C4-2B (cell line): ENCODE measurements around the gene ANKRD9.

Source experiments
- H3K27ac ChIP-seq: fragments of 450-650 bp; 2 replicates; pipeline ENCODE4 v1.5.1; 2017
- ZFX ChIP-seq: fragments of 450-650 bp; IDR thresholded peaks from 2 replicates; pipeline ENCODE4 v1.6.1; 2017
- TF ChIP-seq, protein P1 (sequence below): fragments of 450-650 bp; conservative IDR thresholded peaks from 2 replicates; pipeline ENCODE4 v1.5.1; 2017; ENCODE audit warnings: mild to moderate bottlenecking

The ANKRD9 gene

DNA sequence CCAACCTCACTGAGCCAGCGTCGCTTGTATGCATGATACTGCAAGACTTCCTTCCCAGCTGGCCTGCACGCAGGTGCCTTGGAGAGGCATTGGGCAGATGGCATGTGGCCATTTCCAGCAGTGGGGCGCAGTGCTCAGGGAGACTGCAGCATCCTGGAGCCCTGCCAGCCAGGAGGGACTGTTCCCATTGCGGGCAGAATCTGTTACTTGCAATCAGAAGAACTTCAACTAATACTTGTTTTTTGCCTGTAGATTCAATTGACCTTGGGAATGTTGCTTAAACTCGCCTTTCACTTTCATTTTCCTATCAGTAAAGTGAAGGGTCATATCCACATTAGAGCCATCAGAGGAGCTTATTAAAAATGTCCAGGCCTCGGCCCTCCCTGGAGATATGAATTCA, 29.8 kb downstream of the ANKRD9 start:
- TF ChIP-seq, protein P1, sequence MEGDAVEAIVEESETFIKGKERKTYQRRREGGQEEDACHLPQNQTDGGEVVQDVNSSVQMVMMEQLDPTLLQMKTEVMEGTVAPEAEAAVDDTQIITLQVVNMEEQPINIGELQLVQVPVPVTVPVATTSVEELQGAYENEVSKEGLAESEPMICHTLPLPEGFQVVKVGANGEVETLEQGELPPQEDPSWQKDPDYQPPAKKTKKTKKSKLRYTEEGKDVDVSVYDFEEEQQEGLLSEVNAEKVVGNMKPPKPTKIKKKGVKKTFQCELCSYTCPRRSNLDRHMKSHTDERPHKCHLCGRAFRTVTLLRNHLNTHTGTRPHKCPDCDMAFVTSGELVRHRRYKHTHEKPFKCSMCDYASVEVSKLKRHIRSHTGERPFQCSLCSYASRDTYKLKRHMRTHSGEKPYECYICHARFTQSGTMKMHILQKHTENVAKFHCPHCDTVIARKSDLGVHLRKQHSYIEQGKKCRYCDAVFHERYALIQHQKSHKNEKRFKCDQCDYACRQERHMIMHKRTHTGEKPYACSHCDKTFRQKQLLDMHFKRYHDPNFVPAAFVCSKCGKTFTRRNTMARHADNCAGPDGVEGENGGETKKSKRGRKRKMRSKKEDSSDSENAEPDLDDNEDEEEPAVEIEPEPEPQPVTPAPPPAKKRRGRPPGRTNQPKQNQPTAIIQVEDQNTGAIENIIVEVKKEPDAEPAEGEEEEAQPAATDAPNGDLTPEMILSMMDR = no peak
- no peak for TF ChIP-seq ZFX
- H3K27ac ChIP-seq = no peak overlapping the region

DNA sequence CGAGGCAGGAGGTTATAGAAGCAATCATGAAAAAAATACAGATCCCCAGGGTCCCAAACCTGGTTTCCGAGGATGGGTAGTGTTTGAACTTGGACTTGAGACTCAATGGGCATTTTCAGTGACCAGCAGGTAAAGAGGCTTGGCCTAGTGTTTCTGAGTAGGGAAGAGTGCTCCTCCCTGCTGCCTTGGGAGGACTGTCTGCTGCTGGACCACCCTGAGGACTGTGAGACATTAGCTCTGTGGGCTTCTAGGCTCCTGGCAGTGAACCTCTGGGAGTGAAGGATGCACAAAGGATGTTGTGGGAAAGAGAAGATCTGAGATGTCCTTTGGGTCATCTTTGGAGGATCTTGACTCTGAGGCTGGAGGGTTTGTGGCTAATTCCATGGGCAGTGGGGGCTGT, 30.5 kb downstream of the ANKRD9 start:
- TF ChIP-seq, protein P1 = no peak
- TF ChIP-seq ZFX = no peak

GRCh38 chr14:102474934-102475333, 34.6 kb downstream of the ANKRD9 start:
- TF ChIP-seq, protein P1 = no peak
- no peak for TF ChIP-seq ZFX
- H3K27ac ChIP-seq = no peak overlapping the region

More for the DNA sequence above, 30.5 kb downstream of the ANKRD9 start:
- no peak overlapping the region for H3K27ac ChIP-seq

GRCh38 chr14:102473559-102473958, 36.0 kb downstream of the ANKRD9 start:
- H3K27ac ChIP-seq = peak overlapping the region; percentile 59; the same call in 1 of the 2 replicates
- TF ChIP-seq, protein P1 = no peak
- TF ChIP-seq ZFX = no peak

DNA sequence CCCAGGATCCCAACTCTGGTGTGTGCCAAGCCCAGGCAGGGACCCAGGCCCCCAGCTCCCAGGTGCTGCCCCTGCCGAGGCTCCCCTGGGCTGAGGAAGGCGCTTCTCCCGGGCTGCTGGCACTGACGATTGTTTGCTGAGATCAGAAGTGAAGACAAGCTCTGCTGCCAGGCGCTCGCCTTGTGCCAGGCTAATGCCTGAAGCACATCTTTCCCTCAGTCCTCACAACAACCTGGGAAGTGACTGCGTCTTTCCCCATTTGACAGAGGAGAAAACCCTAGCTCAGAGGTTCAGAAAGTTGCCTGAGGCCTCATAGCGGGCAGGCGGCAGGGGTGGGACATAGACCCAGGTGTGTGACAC, 36.8 kb downstream of the ANKRD9 start:
- no peak for TF ChIP-seq ZFX
- TF ChIP-seq, protein P1 = no peak
- peak overlapping the region; percentile 59 for H3K27ac ChIP-seq

GRCh38 chr14:102471921-102472790, 37.4 kb downstream of the ANKRD9 start:
- TF ChIP-seq, protein P1 = no peak
- no peak for TF ChIP-seq ZFX
- peak overlapping the region; percentile 59 for H3K27ac ChIP-seq

- no peak overlapping the region for H3K27ac ChIP-seq
- TF ChIP-seq ZFX = no peak
- TF ChIP-seq, protein P1 = no peak
These were observed 40.3 kb downstream of the ANKRD9 start for GRCh38 chr14:102469261-102469660.
